Karpas-422 (cell line): ENCODE data around the gene RNF126. TPM values are rescaled to one million over a fixed set of nuclear protein-coding genes. Genes with fewer than 3 reads are reported as not detected.
A peak's percentile ranks its signal among the peaks of the same experiment; 100 is the strongest.
"Not testable (repeated sequence)": the region's sequence is repeated elsewhere in the genome, so short reads cannot be mapped to it uniquely, and the experiment has no call there.

Source experiments
- DNase-seq: peaks from one replicate; pipeline ENCODE4 v3.0.0-alpha.2; 2015
- H2AFZ ChIP-seq: fragments of 200-600 bp; sonication (generic); 2 replicates; pipeline ENCODE4 v1.6.1; 2014; ENCODE audit warnings: antibody characterized with exemption, low read length, mixed read lengths
- H3K27ac ChIP-seq: fragments of 200-600 bp; sonication (generic); 2 replicates; pipeline ENCODE4 v1.5.1; 2014; ENCODE audit warnings: mild to moderate bottlenecking, low read length, moderate library complexity
- H3K27me3 ChIP-seq: fragments of 200-600 bp; sonication (generic); 2 replicates; pipeline ENCODE4 v1.6.1; 2014; ENCODE audit warnings: low read length, mixed read lengths
- H3K36me3 ChIP-seq: fragments of 200-600 bp; sonication (generic); 2 replicates; pipeline ENCODE4 v1.6.1; 2014; ENCODE audit warnings: low read length, mixed read lengths; ENCODE audit not compliant: insufficient read depth
- H3K4me1 ChIP-seq: fragments of 200-600 bp; sonication (generic); 2 replicates; pipeline ENCODE4 v1.6.1; 2014; ENCODE audit warnings: mild to moderate bottlenecking, low read length, mixed read lengths
- H3K4me2 ChIP-seq: fragments of 200-600 bp; sonication (generic); 2 replicates; pipeline ENCODE4 v1.6.1; 2014; ENCODE audit warnings: low read length, low read depth, mild to moderate bottlenecking; ENCODE audit not compliant: poor library complexity, severe bottlenecking
- H3K4me3 ChIP-seq: fragments of 200-600 bp; sonication (generic); 2 replicates; pipeline ENCODE4 v1.5.1; 2014; ENCODE audit warnings: mild to moderate bottlenecking, antibody characterized with exemption, low read length, mixed read lengths
- H3K79me2 ChIP-seq: fragments of 200-600 bp; sonication (generic); 2 replicates; pipeline ENCODE4 v1.6.1; 2014; ENCODE audit warnings: mild to moderate bottlenecking, low read length, mixed read lengths
- H3K9ac ChIP-seq: fragments of 200-600 bp; sonication (generic); 2 replicates; pipeline ENCODE4 v1.6.0; 2014; ENCODE audit warnings: low read length
- H3K9me2 ChIP-seq: fragments of 200-600 bp; sonication (generic), shearing (Covaris generic); replicated peaks from 2 replicates; pipeline ENCODE4 v1.6.0; 2014; ENCODE audit warnings: mild to moderate bottlenecking, low read length, moderate library complexity; ENCODE audit not compliant: insufficient read depth
- H3K9me3 ChIP-seq: fragments of 300-700, 200-600 bp; sonication (generic); 2 replicates; pipeline ENCODE4 v1.6.1; 2014; ENCODE audit warnings: low read length, mixed read lengths
- H4K20me1 ChIP-seq: fragments of 200-600 bp; sonication (generic); 2 replicates; pipeline ENCODE4 v1.6.1; 2014; ENCODE audit warnings: mild to moderate bottlenecking, antibody characterized with exemption, low read length, low read depth; ENCODE audit not compliant: insufficient read depth
- total RNA-seq: library from RNA; depleted of rRNA; stranded (reverse); fragments of >200 nt; shearing (Covaris generic); gene quantifications from 2 replicates; pipeline ENCODE4 v1.2.3, GENCODE V29; 2014; ENCODE audit warnings: low replicate concordance

Gene RNF126
- total RNA-seq, 1 experiment from 2014 or later = 36.5 TPM

- Histone ChIP-seq H3K27me3 (no peaks in the 10 kb centered on the region), H3K4me1 (peaks cover 13% of the 10 kb centered on the region), H3K9me3 (peaks cover 7% of the 10 kb centered on the region; the same call in 1 of the 2 replicates), H3K9me2 (no peaks in the 10 kb centered on the region), H3K79me2 (no peaks in the 10 kb centered on the region), H3K4me2 (peak overlapping the region; percentile 56), H3K9ac (peak overlapping the region; percentile 64), H3K36me3 (no peaks in the 10 kb centered on the region), H4K20me1 (no peaks in the 10 kb centered on the region), H2AFZ (peak overlapping the region; percentile 65; the same call in 1 of the 2 replicates), H3K27ac (peak overlapping the region; percentile 79), H3K4me3 (peak overlapping the region; percentile 53; the same call in 1 of the 2 replicates)
- DNase-seq = no peak
Observed at GRCh38 chr19:611481-611868, 51.5 kb downstream of the RNF126 start.

- H3K9me3 ChIP-seq = peaks cover 7% of the 10 kb centered on the region; the same call in 1 of the 2 replicates
- H4K20me1 ChIP-seq = no peaks in the 10 kb centered on the region
- H3K27me3 ChIP-seq = no peaks in the 10 kb centered on the region
- H3K36me3 ChIP-seq = no peaks in the 10 kb centered on the region
- H3K4me2 ChIP-seq = peak overlapping the region; percentile 56
- no peaks in the 10 kb centered on the region for H3K79me2 ChIP-seq
- H3K9ac ChIP-seq = peak overlapping the region; percentile 64
- H3K4me3 ChIP-seq = peak overlapping the region; percentile 53; the same call in 1 of the 2 replicates
- peak overlapping the region; percentile 65; the same call in 1 of the 2 replicates for H2AFZ ChIP-seq
- peaks cover 13% of the 10 kb centered on the region for H3K4me1 ChIP-seq
- H3K27ac ChIP-seq = peak overlapping the region; percentile 79
- DNase-seq = peak; percentile 85
- H3K9me2 ChIP-seq = no peaks in the 10 kb centered on the region
Observed at GRCh38 chr19:610801-611480, 52.1 kb downstream of the RNF126 start.

DNA sequence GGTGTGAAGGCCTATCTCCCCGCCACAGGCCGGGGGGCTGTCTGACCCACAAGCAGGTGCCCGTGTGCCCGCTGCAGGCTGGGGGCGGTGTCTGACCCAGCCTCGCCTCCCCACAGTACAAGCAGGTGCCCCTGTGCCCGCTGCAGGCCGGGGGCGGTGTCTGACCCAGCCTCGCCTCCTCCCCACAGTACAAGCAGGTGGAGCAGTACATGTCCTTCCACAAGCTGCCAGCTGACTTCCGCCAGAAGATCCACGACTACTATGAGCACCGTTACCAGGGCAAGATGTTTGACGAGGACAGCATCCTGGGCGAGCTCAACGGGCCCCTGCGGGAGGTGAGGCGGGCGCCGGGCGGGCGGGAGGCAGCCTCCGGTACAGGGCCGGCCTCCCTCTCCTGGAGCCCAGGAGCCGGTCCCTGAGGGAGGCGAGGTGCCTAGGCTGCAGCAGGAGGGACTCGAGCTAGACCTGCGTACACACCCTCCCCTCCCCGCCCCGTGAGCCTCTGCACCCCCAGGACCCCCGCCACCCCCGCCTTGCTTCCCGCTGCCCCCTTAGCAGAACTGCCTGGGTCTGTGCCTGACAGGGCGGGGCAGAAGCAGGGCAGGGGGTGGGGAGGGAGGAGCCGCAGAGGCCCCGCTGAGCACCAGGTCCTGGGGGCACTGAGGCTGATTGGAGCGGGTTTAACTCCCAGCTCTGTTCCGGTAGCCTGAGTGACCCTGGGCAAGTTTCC, 52.8 kb downstream of the RNF126 start:
- H3K9ac ChIP-seq = peak overlapping the region; percentile 64
- no peaks in the 10 kb centered on the region for H3K27me3 ChIP-seq
- no peaks in the 10 kb centered on the region for H3K79me2 ChIP-seq
- H2AFZ ChIP-seq = peak overlapping the region; percentile 65; the same call in 1 of the 2 replicates
- H3K9me3 ChIP-seq = peaks cover 7% of the 10 kb centered on the region; the same call in 1 of the 2 replicates
- H4K20me1 ChIP-seq = no peaks in the 10 kb centered on the region
- peaks cover 13% of the 10 kb centered on the region for H3K4me1 ChIP-seq
- peak overlapping the region; percentile 56 for H3K4me2 ChIP-seq
- H3K4me3 ChIP-seq = peak overlapping the region; percentile 53; the same call in 1 of the 2 replicates
- peak overlapping the region; percentile 79 for H3K27ac ChIP-seq
- DNase-seq = no peak
- H3K9me2 ChIP-seq = no peaks in the 10 kb centered on the region
- H3K36me3 ChIP-seq = no peaks in the 10 kb centered on the region

GRCh38 chr19:609004-609346, 54.0 kb downstream of the RNF126 start:
- Histone ChIP-seq H4K20me1 (no peaks in the 10 kb centered on the region), H3K9ac (no peak overlapping the region), H3K36me3 (no peaks in the 10 kb centered on the region), H3K79me2 (no peaks in the 10 kb centered on the region), H3K27ac (no peak overlapping the region), H3K9me3 (peaks cover 7% of the 10 kb centered on the region; the same call in 1 of the 2 replicates), H2AFZ (no peak overlapping the region), H3K4me1 (peaks cover 13% of the 10 kb centered on the region), H3K9me2 (no peaks in the 10 kb centered on the region), H3K4me3 (no peak overlapping the region), H3K27me3 (no peaks in the 10 kb centered on the region), H3K4me2 (no peak overlapping the region)
- no peak for DNase-seq

DNA sequence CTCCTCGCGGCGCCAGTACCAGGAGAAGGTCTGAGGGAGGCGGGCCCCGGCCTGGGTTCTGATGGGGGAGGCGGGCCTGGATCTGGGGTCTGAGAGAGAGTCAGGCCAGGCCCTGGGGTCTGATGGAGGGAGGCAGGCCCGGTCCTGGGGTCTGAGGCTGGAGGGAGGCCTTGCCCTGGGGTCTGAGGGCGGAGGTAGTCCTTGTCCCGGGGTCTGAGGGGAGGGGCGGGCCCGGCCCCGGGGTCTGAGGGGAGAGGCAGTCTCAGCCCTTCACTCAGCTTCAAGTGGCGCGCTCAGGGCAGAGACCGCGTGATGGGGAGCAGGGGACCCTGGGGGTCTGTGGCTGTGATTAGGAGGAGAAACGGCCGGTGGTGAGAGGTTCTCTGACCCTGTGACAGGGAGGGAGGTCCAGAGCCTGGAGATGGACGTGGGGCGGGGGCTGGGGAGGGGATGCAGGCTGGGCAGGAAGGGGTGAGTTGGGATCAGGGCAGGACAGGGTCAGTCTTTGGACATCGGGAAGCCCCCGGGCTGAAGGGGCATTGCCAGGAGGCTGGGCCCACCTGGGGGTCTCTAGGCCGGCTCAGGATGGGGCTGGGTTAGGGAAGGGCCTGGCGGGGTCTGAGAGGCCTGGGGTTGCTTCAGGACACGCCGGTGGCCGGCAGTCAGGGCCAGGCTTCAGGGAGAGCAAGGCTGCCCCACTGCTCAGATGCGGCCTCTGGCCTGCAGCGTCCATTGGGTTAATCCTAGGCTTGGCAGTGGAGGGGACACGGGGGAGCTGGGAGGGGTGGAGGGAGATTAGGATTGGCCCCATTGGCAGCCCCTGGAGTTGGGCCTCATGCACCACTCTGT, 54.6 kb downstream of the RNF126 start:
- Histone ChIP-seq H3K27me3 (no peaks in the 10 kb centered on the region), H4K20me1 (no peaks in the 10 kb centered on the region), H3K4me1 (peaks cover 13% of the 10 kb centered on the region), H3K79me2 (no peaks in the 10 kb centered on the region), H3K4me2 (no peak overlapping the region), H3K9me2 (no peaks in the 10 kb centered on the region), H3K9ac (no peak overlapping the region), H3K36me3 (no peaks in the 10 kb centered on the region), H2AFZ (no peak overlapping the region), H3K9me3 (peaks cover 7% of the 10 kb centered on the region; the same call in 1 of the 2 replicates), H3K27ac (no peak overlapping the region), H3K4me3 (no peak overlapping the region)
- no peak for DNase-seq

DNA sequence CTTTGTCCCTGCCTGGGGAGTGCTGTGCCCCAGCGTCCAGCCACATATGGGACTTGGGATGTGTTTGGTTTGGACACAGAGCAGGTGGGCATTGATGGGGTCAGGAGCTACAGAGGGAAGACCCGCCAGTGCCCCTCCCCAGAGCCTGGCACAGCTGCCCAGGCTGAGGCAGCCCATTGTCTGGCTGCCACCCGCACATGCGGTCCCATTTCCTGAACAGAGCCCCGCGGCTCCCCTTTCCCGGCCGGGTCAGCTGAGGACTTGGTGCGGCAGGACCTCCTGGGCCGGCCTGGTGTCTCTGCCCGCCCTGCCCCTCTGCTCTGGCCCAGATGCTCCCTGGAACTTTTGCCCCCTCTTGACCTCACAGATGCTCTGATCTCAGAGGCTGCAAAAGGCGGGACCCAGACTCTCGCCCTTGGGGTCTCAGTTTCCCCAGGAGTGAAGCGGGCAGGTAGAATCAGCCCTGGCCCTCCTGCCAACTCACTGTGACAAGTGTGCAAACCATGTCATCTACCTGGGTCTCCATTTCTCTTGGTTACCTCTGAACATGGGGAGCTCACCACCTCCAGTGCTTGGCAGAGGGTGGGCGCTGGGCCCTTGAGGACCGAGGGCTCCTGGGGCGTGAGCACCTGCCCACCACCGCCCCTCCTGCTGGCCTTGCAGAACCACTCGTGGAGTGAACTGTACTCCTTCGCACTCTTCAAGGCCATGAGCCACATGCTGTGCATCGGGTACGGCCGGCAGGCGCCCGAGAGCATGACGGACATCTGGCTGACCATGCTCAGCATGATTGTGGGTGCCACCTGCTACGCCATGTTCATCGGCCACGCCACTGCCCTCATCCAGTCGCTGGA, 55.5 kb downstream of the RNF126 start:
- H3K9ac ChIP-seq = no peak overlapping the region
- no peaks in the 10 kb centered on the region for H4K20me1 ChIP-seq
- DNase-seq = no peak
- no peak overlapping the region for H3K4me2 ChIP-seq
- no peaks in the 10 kb centered on the region for H3K9me2 ChIP-seq
- no peaks in the 10 kb centered on the region for H3K79me2 ChIP-seq
- no peaks in the 10 kb centered on the region for H3K27me3 ChIP-seq
- H3K36me3 ChIP-seq = no peaks in the 10 kb centered on the region
- H3K9me3 ChIP-seq = peaks cover 7% of the 10 kb centered on the region; the same call in 1 of the 2 replicates
- no peak overlapping the region for H3K27ac ChIP-seq
- H3K4me3 ChIP-seq = no peak overlapping the region
- H3K4me1 ChIP-seq = peaks cover 13% of the 10 kb centered on the region
- no peak overlapping the region for H2AFZ ChIP-seq

- H3K9ac ChIP-seq, H3K9me2 ChIP-seq, H4K20me1 ChIP-seq, H3K27me3 ChIP-seq, H2AFZ ChIP-seq, H3K36me3 ChIP-seq, H3K27ac ChIP-seq, H3K4me1 ChIP-seq, H3K4me2 ChIP-seq, H3K79me2 ChIP-seq, H3K4me3 ChIP-seq, H3K9me3 ChIP-seq: not testable (repeated sequence)
- peak; percentile 70 for DNase-seq
Observed at GRCh38 chr19:605061-605971, 57.7 kb downstream of the RNF126 start.
